HG03135 (cell line): ENCODE measurements around the gene CD320.

Experiments used
- ATAC-seq: cut with Tn5 transposase; IDR thresholded peaks from one replicate; pipeline ENCODE4 v1.9.1; 2021; ENCODE audit warnings: mild to moderate bottlenecking, moderate library complexity; ENCODE audit not compliant: unreplicated experiment

CD320 gene

DNA sequence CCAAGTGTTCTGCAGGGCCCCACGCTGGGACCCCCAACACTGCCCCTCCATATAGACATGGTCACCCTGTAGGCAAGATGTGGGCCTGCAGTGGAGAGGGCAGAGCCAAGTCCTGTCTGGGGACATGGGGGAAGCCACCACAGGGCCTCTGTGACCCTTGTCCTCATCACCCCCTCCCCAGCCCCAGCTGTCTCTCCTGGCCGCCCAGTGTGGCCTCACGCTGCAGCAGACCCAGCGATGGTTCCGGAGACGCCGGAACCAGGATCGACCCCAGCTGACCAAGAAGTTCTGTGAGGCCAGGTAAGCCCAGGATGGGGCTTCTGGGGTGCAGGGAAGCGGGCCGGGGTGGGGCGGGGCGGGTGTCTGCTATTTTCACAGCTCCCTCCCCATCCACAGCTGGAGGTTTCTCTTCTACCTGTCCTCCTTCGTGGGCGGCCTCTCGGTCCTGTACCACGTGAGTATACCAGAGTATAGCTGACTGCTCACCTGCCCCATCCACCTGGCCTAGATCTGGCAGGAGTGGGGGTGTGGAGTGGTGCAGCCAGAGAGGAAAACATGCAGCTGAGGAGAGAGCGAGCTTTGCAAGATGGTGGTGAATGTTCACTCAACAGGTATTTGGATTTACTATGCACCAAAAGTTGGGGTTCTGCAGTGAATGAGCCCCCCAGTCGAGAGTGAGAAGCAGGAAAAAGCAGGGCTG is 52.6 kb downstream of the CD320 start:
- ATAC-seq: no peak

DNA sequence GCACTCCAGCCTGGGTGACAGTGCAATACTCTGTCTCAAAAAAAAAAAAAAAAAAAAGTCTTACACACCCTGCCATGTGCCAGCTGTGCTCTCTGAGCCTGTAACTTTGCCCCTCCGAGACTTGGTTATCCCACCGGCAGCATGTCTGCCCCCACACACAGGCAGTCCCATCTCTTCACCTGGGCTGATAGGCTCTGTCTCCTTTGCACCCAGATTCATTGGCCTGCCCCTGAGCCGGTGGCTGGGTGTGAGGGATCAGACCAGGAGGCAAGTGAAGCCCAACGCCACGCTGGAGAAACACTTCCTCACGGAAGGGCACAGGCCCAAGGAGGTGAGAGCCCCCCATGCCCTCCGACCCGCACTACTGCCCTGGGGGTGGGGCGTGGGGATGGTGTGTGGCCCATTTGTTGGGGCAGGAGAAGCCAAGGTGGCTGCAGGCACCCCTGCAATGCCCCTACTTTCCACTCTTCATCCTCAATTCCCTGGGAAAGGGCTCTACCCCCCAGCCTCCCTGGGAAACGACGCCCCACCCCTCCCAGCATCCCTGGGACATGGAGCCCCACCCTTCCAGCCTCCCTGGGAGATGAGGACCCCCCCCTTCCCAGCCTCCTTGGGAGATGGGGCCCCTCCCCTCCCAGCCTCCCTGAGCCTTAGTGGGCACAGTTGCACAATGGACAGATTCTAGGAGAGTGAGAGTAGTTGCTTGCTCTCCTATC is 53.7 kb downstream of the CD320 start:
- ATAC-seq: no peak

DNA sequence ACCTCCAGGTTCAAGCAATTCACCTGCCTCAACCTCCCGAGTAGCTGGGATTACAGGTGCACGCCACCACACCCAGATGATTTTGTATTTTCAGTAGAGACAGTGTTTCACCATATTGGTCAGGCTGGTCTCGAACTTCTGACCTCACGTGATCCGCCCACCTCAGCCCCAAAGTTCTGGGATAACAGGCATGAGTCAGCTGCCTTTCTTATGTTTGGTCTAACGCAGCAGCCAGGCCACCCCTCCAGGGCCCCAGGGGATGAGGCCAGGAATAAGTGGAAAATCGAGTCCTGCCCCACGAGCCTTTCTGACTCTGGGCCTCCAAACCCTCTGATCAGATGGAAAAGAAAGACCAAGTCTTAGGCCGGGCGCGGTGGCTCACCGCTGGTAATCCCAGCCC is 54.5 kb downstream of the CD320 start:
- no peak for ATAC-seq

DNA sequence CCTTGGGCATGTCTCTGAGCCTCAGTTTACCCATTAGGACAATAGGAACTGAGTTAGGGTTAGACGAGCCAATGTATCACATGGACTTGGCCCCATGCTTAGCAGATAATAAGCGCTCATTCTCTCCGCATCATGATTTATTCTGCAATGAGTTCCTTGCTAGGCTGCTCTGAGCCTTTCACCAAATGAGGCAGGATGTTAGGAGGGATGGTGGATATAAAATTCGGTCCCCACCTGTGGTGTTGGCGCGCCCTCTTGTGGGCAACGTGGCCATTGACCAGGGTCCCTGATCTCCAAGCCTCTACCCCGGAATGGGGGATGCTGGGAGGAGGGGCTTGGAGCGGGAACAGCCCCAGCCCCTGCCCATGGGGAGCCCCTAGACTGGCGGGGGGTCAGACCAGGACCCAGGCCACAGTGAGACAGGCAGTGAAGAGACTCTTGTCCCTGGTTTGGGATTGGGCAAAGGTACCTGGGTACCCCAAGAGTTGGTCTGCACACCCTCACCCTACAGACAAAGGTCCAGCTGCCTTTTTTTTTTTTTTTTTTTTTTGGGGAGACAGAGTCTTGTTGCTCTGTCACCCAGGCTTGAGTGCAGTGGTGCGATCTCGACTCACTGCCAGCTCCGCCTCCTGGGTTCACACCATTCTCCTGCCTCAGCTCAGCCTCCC is 55.1 kb downstream of the CD320 start:
- no peak for ATAC-seq
